GM12865 (cell line): Measurements from ENCODE around the gene CHKB.

Source experiments
- DNase-seq: peaks from one replicate; pipeline ENCODE4 v3.0.0; 2010; ENCODE audit warnings: low read depth
- H3K4me3 ChIP-seq: 2 replicates; pipeline ENCODE4 v1.5.1; 2011; ENCODE audit warnings: mild to moderate bottlenecking, low read depth, low read length, control low read depth
- CTCF ChIP-seq: IDR thresholded peaks from 2 replicates; pipeline ENCODE4 v1.5.1; 2011; ENCODE audit warnings: low read length, control low read depth, low read depth, inconsistent platforms; ENCODE audit not compliant: insufficient read depth; ENCODE audit errors: missing control alignments

The CHKB gene

GRCh38 chr22:50544078-50544745 lies 38.4 kb downstream of the CHKB start:
- peak; percentile 83 for DNase-seq
- H3K4me3 ChIP-seq, result no peak overlapping the region

GRCh38 chr22:50542416-50542927 lies 40.2 kb downstream of the CHKB start:
- peak; percentile 95 for DNase-seq
- peak; percentile 7 for TF ChIP-seq CTCF
- peak overlapping the region; percentile 60 for H3K4me3 ChIP-seq

More at GRCh38 chr22:50544078-50544745, 38.4 kb downstream of the CHKB start:
- TF ChIP-seq CTCF, result peak; percentile 59

- peak; percentile 89 for DNase-seq
- peak overlapping the region; percentile 60 for H3K4me3 ChIP-seq
Measured at GRCh38 chr22:50541667-50542026, 41.0 kb downstream of the CHKB start.

GRCh38 chr22:50540381-50540780 lies 42.3 kb downstream of the CHKB start:
- DNase-seq, result peak; percentile 45
- no peak for TF ChIP-seq CTCF

GRCh38 chr22:50537765-50538164 lies 44.9 kb downstream of the CHKB start:
- TF ChIP-seq CTCF, result no peak
- H3K4me3 ChIP-seq, result no peak overlapping the region
- no peak for DNase-seq

More at GRCh38 chr22:50540381-50540780, 42.3 kb downstream of the CHKB start:
- H3K4me3 ChIP-seq, result peak overlapping the region; percentile 60

- TF ChIP-seq CTCF, result no peak
- H3K4me3 ChIP-seq, result no peak overlapping the region
- no peak for DNase-seq
Measured at GRCh38 chr22:50536226-50536625, 46.4 kb downstream of the CHKB start.

GRCh38 chr22:50535113-50535512 lies 47.5 kb downstream of the CHKB start:
- DNase-seq, result peak; percentile 63
- H3K4me3 ChIP-seq, result peak overlapping the region; percentile 46
- TF ChIP-seq CTCF, result no peak

GRCh38 chr22:50533856-50534711 lies 48.6 kb downstream of the CHKB start:
- H3K4me3 ChIP-seq, result peak overlapping the region; percentile 40
- peak; percentile 88 for DNase-seq
